ENCODE results near the gene CCR7. TPM values are rescaled to one million over a fixed set of nuclear protein-coding genes. Genes with fewer than 3 reads are reported as not detected.

CCR7 gene
- total and polyA plus RNA-seq, 2 of the 8 experiments (the other 6 are each of a cell fraction or from before 2014, with no cell fraction given): 0.12 to 0.17 TPM

- TF ChIP-seq ATF2 (IDR thresholded peaks at IDR 0.05; ENCODE audit: low read length) (no peak), EP300 (IDR thresholded peaks at IDR 0.05; ENCODE audit: borderline replicate concordance in 1 of 2, low read depth in 2 of 2, low read length in 2 of 2) (no peak), TEAD4 (IDR thresholded peaks at IDR 0.05; ENCODE audit: low read depth, low read length) (no peak), EZH2 (IDR thresholded peaks at IDR 0.05; ENCODE audit: low read depth, low read length, severe bottlenecking) (no peak), USF2 (IDR thresholded peaks at IDR 0.05; ENCODE audit: low read length) (no peak), SIX5 (IDR thresholded peaks at IDR 0.05; ENCODE audit: low read depth, low read length) (no peak), BACH1 (IDR thresholded peaks at IDR 0.05; ENCODE audit: low read length) (no peak), PHF8 (conservative IDR thresholded peaks at IDR 0.05; ENCODE audit: low read depth, low read length) (no peak)
These were observed 37.5 kb upstream of the CCR7 start (continued) for GRCh38 chr17:40602445-40603443.
